Spleen (tissue), 11 donors: ENCODE results near the gene AGO3. TPM values are rescaled to one million over a fixed set of nuclear protein-coding genes. Genes with fewer than 3 reads are reported as not detected.

Experiments used
- DNase-seq: peaks from one replicate; pipeline ENCODE4 v3.0.0-alpha.2; 2020
- H3K27ac ChIP-seq, 8 donors: fragments of 200-600 bp; sonication (generic) in 7 of 8; 1 replicate in 4 of 8; 2 replicates in 4 of 8; pipeline versions ENCODE4 v1.5.0 to v1.8.0; 2016 to 2021; ENCODE audit warnings: inconsistent platforms in 4 of 8, mild to moderate bottlenecking in 4 of 8, moderate library complexity in 1 of 8
- H3K27me3 ChIP-seq, 7 donors: fragments of 200-600 bp; sonication (generic) in 6 of 7; replicated peaks in 1 of 7; 1 replicate in 4 of 7; 2 replicates in 3 of 7; pipeline versions ENCODE4 v1.5.0 to v1.8.0; 2016 to 2021; ENCODE audit warnings: inconsistent platforms in 3 of 7, mild to moderate bottlenecking in 1 of 7
- H3K36me3 ChIP-seq, 6 donors: fragments of 200-600 bp; sonication (generic) in 5 of 6; 1 replicate in 4 of 6; 2 replicates in 2 of 6; pipeline versions ENCODE4 v1.5.0 to v1.8.0; 2016 to 2021; ENCODE audit warnings: inconsistent platforms in 2 of 6
- H3K4me1 ChIP-seq, 6 donors: fragments of 200-600 bp; sonication (generic) in 5 of 6; 1 replicate in 3 of 6; 2 replicates in 3 of 6; pipeline versions ENCODE4 v1.5.0 to v1.8.0; 2016 to 2021; ENCODE audit warnings: inconsistent platforms in 3 of 6
- H3K4me3 ChIP-seq, 8 donors: fragments of 200-600 bp; sonication (generic) in 7 of 8; 1 replicate in 4 of 8; 2 replicates in 4 of 8; pipeline versions ENCODE4 v1.5.0 to v1.8.0; 2016 to 2021; ENCODE audit warnings: inconsistent platforms in 4 of 8, mild to moderate bottlenecking in 4 of 8, moderate library complexity in 2 of 8
- H3K9me3 ChIP-seq, 8 donors: fragments of 200-600 bp; sonication (generic) in 7 of 8; 1 replicate in 4 of 8; 2 replicates in 4 of 8; pipeline versions ENCODE4 v1.5.0 to v1.8.0; 2016 to 2021; ENCODE audit warnings: inconsistent platforms in 4 of 8
- POLR2A ChIP-seq, 3 donors: fragments of 450-650 bp; IDR thresholded peaks; one replicate each; pipeline ENCODE4 v1.5.1; 2017; ENCODE audit warnings: antibody characterized with exemption in 3 of 3, mild to moderate bottlenecking in 1 of 3
- POLR2AphosphoS5 ChIP-seq, 3 donors: sonication (generic); formaldehyde crosslinking; IDR thresholded peaks; one replicate each; pipeline ENCODE4 v1.5.1; 2017; ENCODE audit warnings: antibody characterized with exemption in 3 of 3
- WGBS, 5 donors: extraction: QIAGEN DNeasy Blood & Tissue Kit in 3 of 5; methylation state at CpG; one replicate each; pipeline versions ENCODE4 v1.1.5 to v1.1.7; 2013 to 2018; 5-methylcytosine and 5-hydroxymethylcytosine counted together
- intact Hi-C: fragments of 100-400 bp; cut with DNase I; formaldehyde crosslinking; loops from one replicate; pipeline ENCODE4 v1.15.0; 2023; ENCODE audit warnings: low total_unique reads
- polyA plus RNA-seq, 3 donors: library from polyadenylated mRNA; stranded (reverse); fragments of 200-250 nt; gene quantifications; one replicate each; pipeline ENCODE4 v1.2.1, GENCODE V29; 2013
- total RNA-seq, 7 donors: library from RNA; depleted of rRNA in 3 of 7; stranded (reverse); fragments of >200 nt in 3 of 7; fragmentation: NEBNext Ultra II Directional in 4 of 7; extraction: Animal tissue kit (Norgen Biotek cat#: 25700) in 4 of 7; gene quantifications; one replicate each; pipeline versions ENCODE4 v1.1.0 to v1.2.1, GENCODE V29; 2016 to 2021
- TF ChIP-seq, protein P1 (sequence below), 11 experiments: fragments of 200-600 bp in 7 of 11; fragments of 450-650 bp in 4 of 11; sonication (generic) in 4 of 11; IDR thresholded peaks in 8 of 11; conservative IDR thresholded peaks in 3 of 11; 1 replicate in 7 of 11; 2 replicates in 4 of 11; pipeline versions ENCODE4 v1.4.0 to v1.8.0; 2016 to 2021; ENCODE audit warnings: antibody characterized with exemption in 11 of 11, inconsistent platforms in 4 of 11, mild to moderate bottlenecking in 1 of 11
- donor health status: healthy with polysubstance abuse.
- donor health status: DM: no; HTN: no; CAD: no; lungs with moderate emphysema.
- donor health status: DM: no; HTN: no; CAD: no.
- donor health status: Bipolar disorder and iron deficiency.
- donor health status: healthy.
- donor health status: DM: no; HTN: no; CAD: no.
- donor health status: DM: yes; HTN: yes; CAD: no.

Gene AGO3
- total and polyA plus RNA-seq, 10 donors = 1.5 to 41.1 (median 25.0) TPM

DNA sequence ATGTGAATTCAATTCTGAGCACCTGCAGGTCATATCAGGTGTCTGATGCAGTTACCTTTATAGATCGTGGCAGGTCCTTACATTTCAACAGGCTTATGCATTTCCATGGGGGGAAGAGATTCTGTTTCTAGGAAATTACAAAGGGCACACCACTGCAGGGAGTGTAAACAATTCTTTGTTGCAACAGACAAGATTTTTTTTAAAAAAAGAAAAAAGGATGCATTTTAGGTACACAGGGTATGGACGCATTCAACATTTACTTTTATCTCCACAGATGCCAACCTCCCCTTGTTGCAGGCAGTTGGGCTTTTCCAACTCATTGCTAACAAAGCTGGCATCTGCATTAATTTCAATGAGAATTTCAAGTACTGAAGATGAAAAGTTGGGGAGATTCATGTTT is 139.4 kb downstream of the AGO3 start:
- no peak for DNase-seq
- TF ChIP-seq POLR2AphosphoS5 (IDR thresholded peaks at IDR 0.05) = no peak
- no peak for TF ChIP-seq POLR2A (IDR thresholded peaks at IDR 0.05)
- TF ChIP-seq, protein P1, sequence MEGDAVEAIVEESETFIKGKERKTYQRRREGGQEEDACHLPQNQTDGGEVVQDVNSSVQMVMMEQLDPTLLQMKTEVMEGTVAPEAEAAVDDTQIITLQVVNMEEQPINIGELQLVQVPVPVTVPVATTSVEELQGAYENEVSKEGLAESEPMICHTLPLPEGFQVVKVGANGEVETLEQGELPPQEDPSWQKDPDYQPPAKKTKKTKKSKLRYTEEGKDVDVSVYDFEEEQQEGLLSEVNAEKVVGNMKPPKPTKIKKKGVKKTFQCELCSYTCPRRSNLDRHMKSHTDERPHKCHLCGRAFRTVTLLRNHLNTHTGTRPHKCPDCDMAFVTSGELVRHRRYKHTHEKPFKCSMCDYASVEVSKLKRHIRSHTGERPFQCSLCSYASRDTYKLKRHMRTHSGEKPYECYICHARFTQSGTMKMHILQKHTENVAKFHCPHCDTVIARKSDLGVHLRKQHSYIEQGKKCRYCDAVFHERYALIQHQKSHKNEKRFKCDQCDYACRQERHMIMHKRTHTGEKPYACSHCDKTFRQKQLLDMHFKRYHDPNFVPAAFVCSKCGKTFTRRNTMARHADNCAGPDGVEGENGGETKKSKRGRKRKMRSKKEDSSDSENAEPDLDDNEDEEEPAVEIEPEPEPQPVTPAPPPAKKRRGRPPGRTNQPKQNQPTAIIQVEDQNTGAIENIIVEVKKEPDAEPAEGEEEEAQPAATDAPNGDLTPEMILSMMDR (IDR thresholded peaks at IDR 0.05 in 8 of 11, conservative IDR thresholded peaks at IDR 0.05 in 3 of 11) = no peak
- Histone ChIP-seq H3K27me3 (no peaks in the 10 kb centered on the region), H3K9me3 (no peaks in the 10 kb centered on the region), H3K36me3 (peaks cover 0 to 7% (median 0%) of the 10 kb centered on the region in 6 donors), H3K27ac (no peak overlapping the region), H3K4me3 (no peak overlapping the region), H3K4me1 (peaks cover 0 to 3% (median 0%) of the 10 kb centered on the region in 6 donors)
- WGBS, 5 donors = 89 to 94% (median 92%) methylated on average over 2 of the region's 2 CpGs
- intact Hi-C loops = no loop called here

DNA sequence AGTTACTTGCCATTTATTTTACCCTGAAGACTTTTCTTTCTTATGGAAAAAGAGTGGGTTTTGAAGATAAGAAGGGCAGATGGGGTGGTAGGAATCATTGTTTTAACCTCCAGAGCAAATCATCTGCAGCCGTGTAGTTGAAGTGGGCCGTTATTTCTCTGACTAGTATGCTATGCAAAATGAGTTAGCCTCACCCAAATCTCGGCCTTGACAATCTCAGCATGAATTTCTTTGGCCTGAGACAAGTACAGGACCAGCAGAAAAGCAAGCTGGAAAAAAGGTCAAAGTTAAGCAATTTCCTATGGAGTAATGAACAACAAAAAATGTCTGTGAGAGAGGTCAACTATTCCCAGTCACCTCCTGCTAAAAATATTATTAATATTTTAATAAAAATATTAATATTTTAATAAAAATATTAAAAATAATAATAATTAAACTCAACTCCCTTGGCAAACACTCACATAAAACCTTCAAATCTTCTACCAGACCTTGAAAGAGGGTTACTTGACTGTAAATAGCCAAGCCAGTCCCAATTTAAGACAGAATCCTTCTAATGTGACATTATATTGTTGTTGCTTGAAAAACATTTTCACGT is 146.2 kb downstream of the AGO3 start:
- Histone ChIP-seq H3K27me3 (peaks cover 0 to 2% (median 0%) of the 10 kb centered on the region in 7 donors), H3K4me3 (no peak overlapping the region), H3K27ac (no peak overlapping the region), H3K9me3 (no peaks in the 10 kb centered on the region), H3K36me3 (no peaks in the 10 kb centered on the region), H3K4me1 (peaks cover 0 to 3% (median 0%) of the 10 kb centered on the region in 6 donors)
- WGBS, 5 donors = 53 to 81% (median 72%) methylated on average over 4 of the region's 4 CpGs
- no peak for DNase-seq
- intact Hi-C loops = no loop called here
- TF ChIP-seq POLR2AphosphoS5 (IDR thresholded peaks at IDR 0.05) (no peak), POLR2A (IDR thresholded peaks at IDR 0.05) (no peak)
- TF ChIP-seq, protein P1 (IDR thresholded peaks at IDR 0.05 in 8 of 11, conservative IDR thresholded peaks at IDR 0.05 in 3 of 11) = no peak

DNA sequence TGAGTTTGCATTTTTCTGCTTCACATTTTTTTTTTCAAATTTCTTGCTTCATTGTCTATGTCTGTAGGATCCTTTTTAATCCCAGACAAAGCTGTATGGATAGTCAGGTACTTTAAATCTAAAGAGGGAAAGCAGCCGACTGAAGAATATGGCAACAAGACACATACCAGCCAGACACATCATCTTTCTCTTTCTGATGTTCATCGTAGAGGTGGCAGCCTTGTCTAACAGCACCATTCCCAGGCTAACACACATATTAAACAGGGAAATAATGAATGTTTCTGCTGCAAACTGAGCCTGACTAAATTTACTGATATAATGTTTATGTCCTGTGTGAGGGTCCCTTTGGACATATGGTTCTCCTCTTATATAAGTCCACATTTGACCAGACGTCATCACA is 149.3 kb downstream of the AGO3 start:
- DNase-seq = no peak
- no peak overlapping the region for H3K27ac ChIP-seq

DNA sequence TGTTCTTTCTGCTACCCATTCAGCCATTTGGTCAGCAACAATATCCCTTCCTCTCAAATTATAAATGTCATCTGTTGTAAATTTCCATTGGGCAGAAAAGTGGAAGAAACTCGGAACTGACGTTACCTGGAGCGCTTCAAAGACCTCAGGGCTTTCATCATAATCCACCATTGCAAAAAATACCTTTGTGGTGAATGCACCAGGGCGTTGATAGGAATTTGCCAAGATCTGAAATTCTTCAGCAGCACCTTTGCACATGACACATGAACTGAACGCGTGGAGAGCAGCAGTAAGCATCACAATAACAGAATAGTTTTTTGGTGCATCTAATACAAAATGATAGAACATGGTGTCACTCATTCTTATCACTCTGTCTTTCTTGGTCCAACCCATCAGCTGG is 149.9 kb downstream of the AGO3 start:
- Histone ChIP-seq H3K9me3 (no peaks in the 10 kb centered on the region), H3K36me3 (no peaks in the 10 kb centered on the region), H3K27me3 (peaks cover 0 to 38% (median 17%) of the 10 kb centered on the region in 7 donors), H3K27ac (no peak overlapping the region), H3K4me1 (peaks cover 0 to 14% (median 11%) of the 10 kb centered on the region in 6 donors), H3K4me3 (no peak overlapping the region)
- intact Hi-C loops = no loop called here
- 73 to 90% (median 85%) methylated on average over 6 of the region's 6 CpGs for WGBS, 5 donors
- no peak for DNase-seq
- TF ChIP-seq, protein P1 (IDR thresholded peaks at IDR 0.05 in 8 of 11, conservative IDR thresholded peaks at IDR 0.05 in 3 of 11) = no peak
- no peak for TF ChIP-seq POLR2A (IDR thresholded peaks at IDR 0.05)
- TF ChIP-seq POLR2AphosphoS5 (IDR thresholded peaks at IDR 0.05) = no peak

More for the DNA sequence above, 149.3 kb downstream of the AGO3 start:
- Histone ChIP-seq H3K4me1 (peaks cover 0 to 14% (median 11%) of the 10 kb centered on the region in 6 donors), H3K27me3 (peaks cover 0 to 33% (median 17%) of the 10 kb centered on the region in 7 donors), H3K4me3 (no peak overlapping the region), H3K36me3 (no peaks in the 10 kb centered on the region), H3K9me3 (no peaks in the 10 kb centered on the region)
- TF ChIP-seq POLR2A (IDR thresholded peaks at IDR 0.05) = no peak
- WGBS, 5 donors = 75 to 83% (median 80%) methylated on average over 3 of the region's 3 CpGs
- intact Hi-C loops = no loop called here
